HG03460 (cell line): ENCODE data around the gene SLC39A10.
"Not testable (repeated sequence)": the region's sequence is repeated elsewhere in the genome, so short reads cannot be mapped to it uniquely, and the experiment has no call there.

ENCODE experiments used
- ATAC-seq: cut with Tn5 transposase; IDR thresholded peaks from one replicate; pipeline ENCODE4 v1.9.1; 2021; ENCODE audit not compliant: unreplicated experiment

Gene SLC39A10

DNA sequence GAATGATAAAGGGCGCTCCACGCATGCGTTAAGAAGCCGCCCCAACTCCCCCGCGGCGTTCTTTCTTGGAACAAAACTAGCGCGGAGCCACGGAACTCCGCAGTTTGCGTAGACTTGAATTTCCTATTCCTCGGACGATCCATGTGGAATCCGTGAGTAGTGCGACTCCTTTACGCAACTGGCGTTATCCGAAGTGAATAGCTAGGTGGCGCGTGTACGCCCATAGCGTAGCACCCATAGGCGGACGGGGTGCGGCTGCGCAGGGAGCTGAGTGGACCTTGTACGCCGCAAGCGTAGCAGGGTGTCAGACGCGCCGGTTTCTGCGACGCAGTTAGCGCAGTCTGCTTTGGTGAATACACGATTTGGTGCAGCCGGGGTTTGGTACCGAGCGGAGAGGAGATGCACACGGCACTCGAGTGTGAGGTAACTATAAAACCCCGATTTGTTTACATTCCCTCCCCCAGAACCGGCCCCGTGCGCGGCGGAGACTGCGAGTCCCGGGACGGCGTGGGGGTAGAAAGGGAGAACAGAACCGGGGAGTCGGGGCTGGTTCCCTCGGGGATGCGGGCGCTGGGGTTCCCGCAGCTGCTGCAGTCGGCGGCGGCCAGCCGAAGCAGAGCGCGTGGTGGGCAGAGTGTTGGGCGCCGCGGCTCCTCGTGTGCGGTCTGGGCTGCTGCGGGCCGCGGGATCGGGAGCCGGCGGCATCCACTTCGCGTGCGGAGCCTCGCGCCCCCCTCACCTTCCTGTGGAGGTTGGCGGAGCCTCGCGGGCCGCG is at the start of gene SLC39A10:
TSS of gene SLC39A10 (plus strand) at position 368 of the 775 bp plus-strand sequence. CDS start 22,817 bp downstream, outside the sequence.
- ATAC-seq: peak; percentile 71

DNA sequence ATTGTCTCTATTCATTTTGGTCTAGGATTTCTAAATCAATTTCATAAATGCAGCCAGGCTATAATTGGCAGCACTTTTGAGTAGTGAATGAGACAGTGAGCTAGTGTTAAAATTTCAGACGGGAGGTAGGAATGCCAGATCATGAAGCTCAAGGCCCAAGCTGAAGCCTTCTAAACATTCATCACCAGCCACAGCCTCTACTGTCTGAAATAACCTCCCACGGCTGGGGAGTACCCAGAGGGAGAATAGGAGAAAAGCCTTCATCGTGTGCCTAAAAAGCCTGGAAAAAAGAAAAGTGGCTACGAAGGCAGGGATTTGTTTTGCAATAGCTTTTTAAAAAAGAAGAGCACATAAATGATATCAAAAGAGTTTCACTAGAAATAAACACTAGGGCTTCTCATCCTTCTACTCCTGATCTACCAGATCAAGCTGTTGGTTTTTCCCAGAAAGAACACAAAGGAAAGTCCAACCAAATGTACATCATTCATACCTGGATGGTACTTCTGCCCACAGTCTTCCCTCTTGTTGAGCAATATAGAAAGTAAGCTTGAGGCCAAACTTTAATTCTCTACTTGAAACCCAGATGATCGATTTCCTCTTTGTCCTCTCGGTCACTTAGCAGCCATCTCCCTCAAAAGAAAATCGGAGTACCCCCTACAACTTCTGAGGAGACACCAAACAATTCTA is 48.1 kb upstream of the SLC39A10 start:
- no peak for ATAC-seq

- no peak for ATAC-seq
These were observed 46.3 kb upstream of the SLC39A10 start for GRCh38 chr2:195610717-195611116.

- no peak for ATAC-seq
These were observed 44.2 kb upstream of the SLC39A10 start for GRCh38 chr2:195612611-195613495.

GRCh38 chr2:195613922-195614321 is 43.1 kb upstream of the SLC39A10 start:
- no peak for ATAC-seq

GRCh38 chr2:195619590-195619989 is 37.4 kb upstream of the SLC39A10 start:
- ATAC-seq: no peak

- no peak for ATAC-seq
These were observed 36.5 kb upstream of the SLC39A10 start for GRCh38 chr2:195620501-195620900.

- peak; percentile 72 for ATAC-seq
These were observed 34.1 kb upstream of the SLC39A10 start for GRCh38 chr2:195622966-195623365.

DNA sequence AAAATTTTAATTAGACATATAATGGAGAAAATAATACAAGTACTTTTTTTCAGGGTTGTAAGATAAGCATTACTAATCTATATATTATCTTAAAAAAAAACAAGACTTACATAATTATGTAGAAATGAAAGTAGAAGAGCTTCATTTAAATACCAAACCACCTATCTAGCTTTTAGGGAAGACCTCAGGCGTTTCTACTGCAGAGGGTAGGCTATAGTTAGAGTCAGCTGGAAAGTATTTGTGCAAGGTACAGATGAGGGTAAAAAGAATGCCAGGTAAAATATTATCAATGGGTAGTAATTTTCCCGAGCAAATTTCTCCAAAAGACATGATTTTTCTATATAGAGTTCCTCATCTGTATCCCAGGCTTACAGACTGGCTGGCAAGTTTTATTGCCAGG is 30.5 kb upstream of the SLC39A10 start:
- no peak for ATAC-seq

DNA sequence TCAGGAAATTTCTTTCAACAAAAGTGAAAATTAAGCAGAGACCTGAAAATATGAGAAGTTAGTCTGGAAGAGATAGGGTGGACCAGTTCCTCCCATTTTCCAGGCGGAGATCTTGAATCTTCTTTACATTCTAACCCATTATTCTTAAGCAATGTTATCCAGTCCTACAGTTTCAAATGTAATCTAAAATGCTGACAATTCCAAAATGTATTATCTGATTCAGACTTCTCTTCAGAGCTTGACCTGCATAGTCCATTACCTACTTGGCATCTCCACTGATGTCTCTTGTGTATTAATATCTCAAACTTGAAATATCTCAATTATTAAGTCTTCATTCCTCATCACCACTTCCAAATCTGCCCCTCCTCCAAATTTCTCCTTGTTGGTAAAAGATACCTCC is 28.4 kb upstream of the SLC39A10 start:
- ATAC-seq: no peak

DNA sequence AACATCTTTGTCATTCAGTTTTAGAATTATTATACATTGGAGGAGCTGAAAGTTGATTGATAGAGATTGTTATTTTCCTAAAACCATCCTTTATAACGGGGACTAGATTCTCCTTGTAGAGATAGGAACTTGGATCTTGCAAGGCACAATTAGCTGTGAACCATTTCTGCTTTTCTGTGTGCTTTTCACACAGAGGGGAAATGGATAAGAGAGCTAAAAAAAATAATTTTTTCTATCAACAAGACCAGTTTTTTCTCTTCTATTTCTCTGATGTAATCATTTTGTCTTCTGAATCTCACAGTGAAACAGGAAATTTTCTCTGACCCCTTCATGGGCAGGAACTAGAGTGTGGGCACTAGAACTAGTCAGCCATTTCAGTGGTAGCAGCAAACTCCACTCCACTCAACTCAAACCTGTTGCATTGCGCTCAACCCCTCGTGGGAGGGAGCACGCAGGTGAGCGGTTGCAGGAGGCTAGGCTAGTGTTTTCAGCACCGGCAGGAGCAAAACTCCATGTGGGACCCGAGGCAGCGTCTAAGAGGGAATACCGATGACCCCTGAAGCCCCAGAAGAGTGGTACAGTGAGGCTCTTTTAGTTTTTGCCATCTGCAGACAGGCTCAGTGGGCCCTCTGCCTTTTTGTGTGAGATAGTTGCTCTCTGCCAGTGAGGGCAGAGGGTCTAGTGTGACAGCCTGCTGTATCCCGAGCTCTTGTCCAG is 24.0 kb upstream of the SLC39A10 start:
- ATAC-seq: no peak

GRCh38 chr2:195633573-195633870 is 23.5 kb upstream of the SLC39A10 start:
- no peak for ATAC-seq

- ATAC-seq: no peak
These were observed 23.1 kb upstream of the SLC39A10 start for GRCh38 chr2:195633974-195634373.

DNA sequence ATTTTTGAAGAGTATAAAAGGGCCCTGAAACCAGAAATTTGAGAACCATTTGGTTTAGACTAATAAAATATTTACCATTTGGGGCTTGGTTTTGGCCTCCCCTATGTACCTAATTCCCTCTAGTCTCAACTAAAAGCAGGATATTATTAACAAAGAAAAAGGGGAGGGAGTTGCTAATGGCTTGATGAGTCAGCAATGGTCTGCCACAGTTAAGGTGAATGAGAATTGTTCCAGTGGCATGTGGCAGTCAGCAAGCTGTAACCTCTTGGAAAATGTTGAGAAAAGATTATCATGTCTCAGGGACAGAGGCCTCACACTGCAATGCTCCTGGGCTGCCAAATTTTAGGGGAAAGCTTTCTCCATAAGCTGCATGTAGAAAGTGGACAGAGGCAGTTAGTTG is 20.1 kb upstream of the SLC39A10 start:
- ATAC-seq: no peak

DNA sequence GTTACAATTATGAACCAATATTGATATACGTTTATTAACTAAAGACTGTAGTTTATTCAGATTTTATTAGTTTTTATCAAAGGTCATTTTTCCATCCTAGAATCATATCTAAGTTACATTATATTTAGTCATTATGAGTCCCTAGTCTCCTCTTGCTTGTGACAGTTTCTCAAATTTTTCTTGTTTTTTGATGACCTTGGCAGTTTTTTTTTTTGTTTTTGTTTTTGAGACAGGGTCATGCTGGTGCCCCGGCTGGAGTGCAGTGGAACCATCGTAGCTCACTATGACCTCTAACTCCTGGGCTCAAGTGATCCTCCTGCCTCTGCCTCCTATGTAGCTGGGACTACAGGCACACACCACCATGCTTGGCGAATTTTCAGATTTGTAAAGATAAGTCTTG is 18.3 kb upstream of the SLC39A10 start:
- ATAC-seq: no peak

DNA sequence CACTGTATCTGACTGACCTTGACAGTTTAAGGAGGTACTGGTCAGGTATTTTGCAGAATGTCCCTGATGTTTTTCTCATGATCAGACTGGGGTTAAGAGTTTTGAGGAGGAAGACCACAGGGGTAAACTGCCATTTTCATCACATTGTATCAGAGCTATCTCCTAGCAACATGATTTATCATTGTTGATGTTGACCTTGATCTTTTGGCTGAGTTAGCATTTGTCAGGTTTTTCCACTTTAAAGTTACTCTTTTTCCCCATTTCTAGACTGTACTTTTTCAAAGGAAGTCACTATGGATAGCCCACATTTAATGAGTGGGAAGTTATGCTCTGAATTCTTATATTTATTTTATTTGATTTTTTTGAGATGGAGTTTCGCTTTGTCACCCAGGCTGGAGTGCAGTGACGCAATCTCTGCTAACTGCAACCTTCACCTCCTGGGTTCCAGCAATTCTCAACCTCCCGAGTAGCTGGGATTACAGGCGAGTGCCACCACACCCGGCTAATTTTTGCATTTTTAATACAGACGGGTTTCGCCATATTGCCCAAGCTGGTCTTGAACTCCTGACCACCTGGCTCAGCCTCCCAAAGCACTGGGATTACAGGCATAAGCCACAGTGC is 17.7 kb upstream of the SLC39A10 start:
- ATAC-seq: no peak

- no peak for ATAC-seq
These were observed 17.1 kb upstream of the SLC39A10 start for GRCh38 chr2:195639959-195640358.

DNA sequence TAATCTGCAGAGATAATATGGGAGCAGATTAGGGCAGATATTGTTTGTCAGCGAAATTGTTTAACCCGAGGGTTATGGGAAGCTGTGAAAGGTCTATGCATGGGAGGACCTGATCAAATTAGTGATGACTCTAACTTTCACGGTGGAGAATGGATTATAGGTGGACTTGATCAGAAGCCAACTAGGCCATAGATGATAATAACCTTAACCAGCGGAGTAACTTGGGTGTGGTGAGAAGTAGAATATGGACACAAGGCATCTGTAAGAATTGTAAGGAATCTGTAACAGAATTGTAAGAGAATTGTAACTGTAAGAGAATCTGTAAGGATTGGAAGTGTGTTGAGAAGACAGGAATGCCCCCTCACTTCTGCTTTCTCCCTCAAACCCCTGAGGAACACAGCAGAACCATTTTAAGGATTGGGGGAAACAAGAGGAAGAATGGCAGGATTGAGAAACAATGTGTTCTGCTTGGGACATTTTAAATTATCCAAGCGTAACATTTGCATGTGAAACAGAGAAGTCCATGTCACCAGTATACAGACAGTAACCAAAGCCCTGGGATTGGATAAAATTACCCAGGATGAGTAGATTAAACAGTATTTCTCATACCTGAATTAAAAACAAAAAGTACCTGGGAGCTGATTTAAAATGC is 14.9 kb upstream of the SLC39A10 start:
- ATAC-seq: no peak

DNA sequence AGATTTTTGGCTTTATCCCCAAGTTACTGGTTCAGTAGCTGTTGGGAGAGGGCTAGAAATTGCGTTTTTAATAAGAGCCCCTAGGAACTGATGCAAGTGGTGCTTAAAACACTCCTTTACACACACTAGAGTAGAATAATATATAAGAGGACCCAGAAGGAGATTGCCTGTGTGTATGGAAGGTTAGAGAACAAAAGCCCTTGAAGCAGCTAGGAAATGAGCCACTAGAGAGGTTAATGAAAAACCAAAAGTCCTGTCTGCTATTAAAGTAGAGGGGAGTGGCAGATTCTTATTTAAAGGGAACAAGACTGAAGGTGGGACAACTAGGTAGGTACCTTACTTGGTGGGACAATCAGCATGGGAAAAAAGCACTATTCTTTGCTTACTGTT is 14.4 kb upstream of the SLC39A10 start:
- ATAC-seq: no peak

- not testable (repeated sequence) for ATAC-seq
These were observed 12.3 kb upstream of the SLC39A10 start for GRCh38 chr2:195644708-195645107.
